Hepatocyte (in vitro differentiated cells): ENCODE measurements around the gene COQ2. TPM values are rescaled to one million over a fixed set of nuclear protein-coding genes. Genes with fewer than 3 reads are reported as not detected.

ENCODE experiments used
- DNase-seq: peaks from one replicate; pipeline ENCODE4 v3.0.0-alpha.2; 2016; ENCODE audit warnings: low spot score
- H2AFZ ChIP-seq: fragments of 200-600 bp; sonication (generic); 2 replicates; pipeline ENCODE4 v1.6.0; 2016; ENCODE audit warnings: antibody characterized with exemption, mild to moderate bottlenecking
- H3K27ac ChIP-seq: fragments of 200-600 bp; sonication (generic); 2 replicates; pipeline ENCODE4 v1.5.1; 2016; ENCODE audit warnings: mild to moderate bottlenecking
- H3K27me3 ChIP-seq: fragments of 200-600 bp; sonication (generic); 2 replicates; pipeline ENCODE4 v1.6.1; 2016
- H3K36me3 ChIP-seq: fragments of 200-600 bp; sonication (generic); replicated peaks from 2 replicates; pipeline ENCODE4 v1.5.1; 2016; ENCODE audit warnings: low read depth; ENCODE audit not compliant: insufficient read depth
- H3K4me1 ChIP-seq: fragments of 200-600 bp; sonication (generic); 2 replicates; pipeline ENCODE4 v1.5.1; 2016; ENCODE audit warnings: mild to moderate bottlenecking, moderate library complexity; ENCODE audit not compliant: insufficient read depth
- H3K4me2 ChIP-seq: fragments of 200-600 bp; sonication (generic); 2 replicates; pipeline ENCODE4 v1.6.0; 2016
- H3K4me3 ChIP-seq: fragments of 200-600 bp; sonication (generic); 2 replicates; pipeline ENCODE4 v1.5.1; 2016; ENCODE audit warnings: mild to moderate bottlenecking
- H3K79me2 ChIP-seq: fragments of 200-600 bp; sonication (generic); 2 replicates; pipeline ENCODE4 v1.6.0; 2017; ENCODE audit warnings: mild to moderate bottlenecking
- H3K9me2 ChIP-seq: fragments of 200-600 bp; sonication (generic); replicated peaks from 2 replicates; pipeline ENCODE4 v1.6.0; 2017; ENCODE audit warnings: mild to moderate bottlenecking; ENCODE audit not compliant: insufficient read depth
- H3K9me3 ChIP-seq: fragments of 200-600 bp; sonication (generic); 2 replicates; pipeline ENCODE4 v1.5.1; 2016; ENCODE audit warnings: low read depth, mild to moderate bottlenecking
- H4K20me1 ChIP-seq: fragments of 200-600 bp; sonication (generic); 2 replicates; pipeline ENCODE4 v1.6.0; 2016; ENCODE audit warnings: mild to moderate bottlenecking; ENCODE audit not compliant: insufficient read depth, poor library complexity, severe bottlenecking
- CTCF ChIP-seq: fragments of 200-600 bp; sonication (generic); IDR thresholded peaks from 2 replicates; pipeline ENCODE4 v1.5.1; 2016; ENCODE audit warnings: antibody characterized with exemption, mild to moderate bottlenecking; ENCODE audit not compliant: poor library complexity
- EZH2 ChIP-seq: fragments of 200-600 bp; sonication (generic); IDR thresholded peaks from 2 replicates; pipeline ENCODE4 v1.6.1; 2016; ENCODE audit warnings: antibody characterized with exemption, mild to moderate bottlenecking, borderline replicate concordance
- EZH2phosphoT487 ChIP-seq: fragments of 200-600 bp; sonication (generic); IDR thresholded peaks from one replicate; pipeline ENCODE4 v1.6.1; 2018; ENCODE audit warnings: antibody characterized with exemption, mild to moderate bottlenecking, low read depth, moderate library complexity; ENCODE audit not compliant: unreplicated experiment, severe bottlenecking
- WGBS: methylation state at CpG from one replicate; pipeline ENCODE4 v1.1.6; 2016; ENCODE audit warnings: low lambda C conversion rate; ENCODE audit errors: missing lambda C conversion rate; 5-methylcytosine and 5-hydroxymethylcytosine counted together
- polyA plus RNA-seq: library from polyadenylated mRNA; unstranded; fragments of >200 nt; fragmentation: Nextera tagmentation; extraction: Ambion mirVana; gene quantifications from 2 replicates; pipeline ENCODE4 v1.2.1, GENCODE V29; 2016
- total RNA-seq: library from RNA; depleted of rRNA; stranded (reverse); fragments of >200 nt; gene quantifications from 2 replicates; pipeline ENCODE4 v1.2.3, GENCODE V29; 2014

COQ2 gene
- total and polyA plus RNA-seq, 2 experiments from 2014 or later: 13.4 to 18.6 TPM

- H3K9me3 ChIP-seq: no peaks in the 10 kb centered on the region
- H3K27ac ChIP-seq: no peak overlapping the region
- WGBS: 68% methylated on average over 7 of the region's 7 CpGs
- no peaks in the 10 kb centered on the region for H4K20me1 ChIP-seq
- peaks cover 8% of the 10 kb centered on the region for H3K4me1 ChIP-seq
- H3K9me2 ChIP-seq: no peaks in the 10 kb centered on the region
- H3K27me3 ChIP-seq: no peaks in the 10 kb centered on the region
- no peaks in the 10 kb centered on the region for H3K36me3 ChIP-seq
- H3K79me2 ChIP-seq: no peaks in the 10 kb centered on the region
- no peak for DNase-seq
- H3K4me2 ChIP-seq: no peak overlapping the region
- no peak overlapping the region for H2AFZ ChIP-seq
- no peak overlapping the region for H3K4me3 ChIP-seq
- TF ChIP-seq EZH2phosphoT487: no peak
- TF ChIP-seq EZH2: no peak
- TF ChIP-seq CTCF: no peak
Observed at GRCh38 chr4:83250687-83251446, 33.7 kb downstream of the COQ2 start.

GRCh38 chr4:83248486-83248885 lies 36.1 kb downstream of the COQ2 start:
- no peak overlapping the region for H3K27ac ChIP-seq
- H2AFZ ChIP-seq: no peak overlapping the region
- no peak for TF ChIP-seq EZH2
- TF ChIP-seq EZH2phosphoT487: no peak
- TF ChIP-seq CTCF: no peak

GRCh38 chr4:83247415-83248357 lies 36.9 kb downstream of the COQ2 start:
- H3K4me2 ChIP-seq: no peak overlapping the region
- H3K27ac ChIP-seq: no peak overlapping the region
- H3K79me2 ChIP-seq: no peaks in the 10 kb centered on the region
- H2AFZ ChIP-seq: no peak overlapping the region
- WGBS: 78% methylated on average over 11 of the region's 12 CpGs
- H3K9me2 ChIP-seq: no peaks in the 10 kb centered on the region
- no peaks in the 10 kb centered on the region for H3K27me3 ChIP-seq
- H3K36me3 ChIP-seq: no peaks in the 10 kb centered on the region
- TF ChIP-seq CTCF (no peak), EZH2phosphoT487 (no peak), EZH2 (no peak)
- H3K4me1 ChIP-seq: peaks cover 3% of the 10 kb centered on the region
- H3K9me3 ChIP-seq: no peaks in the 10 kb centered on the region
- no peak overlapping the region for H3K4me3 ChIP-seq
- H4K20me1 ChIP-seq: no peaks in the 10 kb centered on the region
- no peak for DNase-seq

More at GRCh38 chr4:83248486-83248885, 36.1 kb downstream of the COQ2 start:
- WGBS: 78% methylated on average over 5 of the region's 5 CpGs
- no peak for DNase-seq
- H3K4me3 ChIP-seq: no peak overlapping the region
- H3K27me3 ChIP-seq: no peaks in the 10 kb centered on the region
- no peaks in the 10 kb centered on the region for H4K20me1 ChIP-seq
- no peak overlapping the region for H3K4me2 ChIP-seq
- H3K79me2 ChIP-seq: no peaks in the 10 kb centered on the region
- no peaks in the 10 kb centered on the region for H3K9me2 ChIP-seq
- H3K36me3 ChIP-seq: no peaks in the 10 kb centered on the region
- H3K4me1 ChIP-seq: peaks cover 3% of the 10 kb centered on the region
- H3K9me3 ChIP-seq: no peaks in the 10 kb centered on the region
